GM18526 (cell line): Measurements from ENCODE around the gene B4GALNT3.

ENCODE experiments used
- POLR2A ChIP-seq: IDR thresholded peaks from 3 replicates; pipeline ENCODE4 v1.6.1; 2011; ENCODE audit not compliant: insufficient read length; ENCODE audit errors: extremely low read depth

The B4GALNT3 gene

GRCh38 chr12:524167-524951 lies 64.6 kb downstream of the B4GALNT3 start:
- TF ChIP-seq POLR2A: no peak

- TF ChIP-seq POLR2A: no peak
Observed at GRCh38 chr12:526089-526488, 66.3 kb downstream of the B4GALNT3 start.

DNA sequence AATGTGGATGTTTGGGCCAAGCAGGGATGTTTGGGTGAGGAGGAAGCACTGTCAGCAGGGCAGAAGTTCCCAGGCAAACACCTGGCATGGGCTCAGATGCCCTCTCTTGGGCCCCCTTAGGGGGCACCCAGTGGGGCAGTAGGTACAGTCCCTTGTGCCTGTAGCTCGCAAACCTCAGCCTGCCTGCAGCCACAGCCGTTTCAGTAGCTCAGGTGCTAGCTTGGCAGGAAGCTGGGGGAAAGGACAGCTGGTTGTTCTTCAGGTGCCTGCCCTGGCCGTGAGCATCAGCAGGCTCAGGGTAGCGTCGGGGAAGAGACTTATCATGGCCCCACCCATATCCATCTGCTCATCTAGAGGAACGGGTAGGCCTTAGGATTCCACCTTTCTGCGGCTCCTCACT lies 67.5 kb downstream of the B4GALNT3 start:
- TF ChIP-seq POLR2A: no peak

DNA sequence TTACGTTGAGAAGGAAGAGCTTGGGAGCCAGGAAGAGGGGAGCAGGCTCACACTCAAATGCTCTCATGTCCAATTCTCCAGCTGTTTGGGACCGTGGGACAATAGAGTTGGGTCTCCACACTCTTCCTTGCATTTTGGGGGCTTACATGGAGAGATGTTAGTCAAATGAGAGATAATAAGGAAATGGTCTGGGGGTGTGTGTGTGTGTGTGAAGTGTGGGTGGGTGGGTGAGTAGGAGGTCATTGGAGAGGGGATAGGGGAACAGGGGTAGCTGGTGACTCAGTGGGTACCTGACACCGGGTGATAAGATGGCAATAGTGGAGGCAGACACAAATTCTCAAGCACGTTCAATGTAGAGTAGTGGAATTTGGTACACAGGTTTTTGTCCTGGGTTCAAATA lies 68.0 kb downstream of the B4GALNT3 start:
- TF ChIP-seq POLR2A: no peak

- TF ChIP-seq POLR2A: no peak
Observed at GRCh38 chr12:530308-530707, 70.6 kb downstream of the B4GALNT3 start.

- TF ChIP-seq POLR2A: no peak
Observed at GRCh38 chr12:530821-531220, 71.1 kb downstream of the B4GALNT3 start.

DNA sequence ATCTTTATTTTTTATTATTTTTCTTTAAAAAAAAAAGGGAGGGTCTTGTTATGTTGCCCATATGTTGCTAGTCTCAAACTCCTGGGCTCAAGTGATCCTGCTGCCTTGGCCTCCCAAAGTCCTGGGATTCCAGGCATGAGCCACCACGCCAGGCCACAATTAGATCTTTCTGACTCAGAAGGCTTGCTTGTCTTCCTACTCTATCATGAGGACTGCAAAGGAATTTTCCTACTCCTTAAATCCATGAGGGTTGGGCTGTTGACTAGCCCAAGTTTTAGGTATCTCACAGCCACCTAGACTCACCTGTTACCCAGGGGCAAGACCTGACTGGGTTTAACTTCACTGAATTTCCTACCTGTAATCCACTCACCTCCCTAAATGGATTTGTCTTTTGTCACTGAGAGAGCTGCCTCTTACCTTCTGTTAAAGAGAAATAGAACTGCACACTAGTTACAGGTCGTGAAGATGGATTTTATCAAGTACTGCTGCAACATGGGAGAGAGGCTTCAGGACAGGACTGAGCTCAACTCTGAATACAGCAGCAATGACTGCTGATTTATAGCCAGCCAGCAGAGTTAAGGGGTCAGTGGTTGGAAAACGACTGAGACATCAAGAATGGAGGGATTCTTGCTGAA lies 72.3 kb downstream of the B4GALNT3 start:
- no peak for TF ChIP-seq POLR2A

DNA sequence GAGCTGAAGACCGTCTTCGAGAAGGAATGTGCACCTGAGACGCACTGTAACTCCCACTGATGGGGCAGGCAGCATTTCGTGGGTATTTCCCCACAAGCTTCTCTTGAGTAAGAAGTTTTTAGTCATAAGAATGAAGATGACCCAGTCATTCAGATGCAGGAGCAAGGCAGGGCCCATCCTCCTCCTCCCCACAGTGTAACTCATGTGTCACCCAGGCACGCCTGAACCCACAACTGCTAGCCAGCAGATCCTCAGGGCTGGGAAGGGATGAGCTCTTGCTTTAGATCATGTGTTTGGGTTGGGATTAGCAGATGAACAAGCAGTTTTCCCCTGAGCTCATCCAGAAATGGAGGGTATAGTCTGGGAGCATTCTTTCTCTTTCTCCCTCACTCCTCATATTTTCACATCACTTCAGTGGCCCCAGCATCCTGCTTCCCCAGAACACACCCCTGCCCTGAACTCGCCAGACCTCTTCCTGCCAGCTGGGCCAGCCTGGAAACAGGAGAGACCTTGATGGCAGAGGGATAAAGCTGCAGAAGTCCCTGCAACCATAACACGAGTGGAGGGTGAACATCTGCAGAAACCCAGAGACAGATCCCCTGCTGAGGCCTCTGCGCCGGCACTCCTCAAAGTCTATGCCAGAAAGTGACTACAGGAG lies 73.3 kb downstream of the B4GALNT3 start:
- no peak for TF ChIP-seq POLR2A

DNA sequence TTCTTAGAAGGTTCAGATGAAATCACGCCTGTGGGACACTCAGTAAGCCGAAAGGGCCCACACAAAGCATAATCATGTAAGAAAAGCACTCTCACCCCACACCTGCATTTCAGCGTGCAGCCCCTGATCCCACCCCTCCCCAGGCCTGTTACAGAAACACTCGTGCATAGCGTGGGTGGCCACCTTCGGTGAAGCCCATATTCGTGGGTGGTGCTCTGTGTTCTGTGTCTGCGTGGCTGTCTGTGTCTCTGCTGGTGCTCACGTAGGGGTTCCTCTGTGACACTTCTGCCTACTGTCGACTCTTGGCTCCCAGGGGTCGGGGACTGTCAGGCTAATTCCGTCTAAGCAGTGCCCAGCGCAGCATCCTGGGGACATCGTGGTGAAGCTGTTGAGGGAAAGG lies 74.0 kb downstream of the B4GALNT3 start:
- TF ChIP-seq POLR2A: no peak

- no peak for TF ChIP-seq POLR2A
Observed at GRCh38 chr12:534216-534615, 74.5 kb downstream of the B4GALNT3 start.

GRCh38 chr12:535396-535795 lies 75.7 kb downstream of the B4GALNT3 start:
- TF ChIP-seq POLR2A: no peak

GRCh38 chr12:536751-537245 lies 77.1 kb downstream of the B4GALNT3 start:
- no peak for TF ChIP-seq POLR2A

- no peak for TF ChIP-seq POLR2A
Observed at GRCh38 chr12:537772-538171, 78.0 kb downstream of the B4GALNT3 start.

GRCh38 chr12:538731-539539 lies 79.2 kb downstream of the B4GALNT3 start:
- no peak for TF ChIP-seq POLR2A
